Ishikawa (cell line): ENCODE data around the gene GBGT1.

Experiments
- CEBPB ChIP-seq: IDR thresholded peaks from 2 replicates; pipeline ENCODE4 v1.6.1; 2012
- CREB1 ChIP-seq: IDR thresholded peaks from 2 replicates; pipeline ENCODE4 v1.6.1; 2012; ENCODE audit warnings: low read depth
- EGR1 ChIP-seq: IDR thresholded peaks from 2 replicates; pipeline ENCODE4 v1.6.1; 2012
- EP300 ChIP-seq: IDR thresholded peaks from 2 replicates; pipeline ENCODE4 v1.6.1; 2012; ENCODE audit warnings: borderline replicate concordance
- FOXM1 ChIP-seq: IDR thresholded peaks from 2 replicates; pipeline ENCODE4 v1.6.1; 2012; ENCODE audit warnings: low read depth, borderline replicate concordance
- NFIC ChIP-seq: IDR thresholded peaks from 2 replicates; pipeline ENCODE4 v1.6.1; 2012
- RAD21 ChIP-seq: IDR thresholded peaks from 2 replicates; pipeline ENCODE4 v1.6.1; 2012; ENCODE audit warnings: low read depth
- TAF1 ChIP-seq: IDR thresholded peaks from 2 replicates; pipeline ENCODE4 v1.6.1; 2012; ENCODE audit warnings: low read depth, mild to moderate bottlenecking
- TCF12 ChIP-seq: IDR thresholded peaks from 2 replicates; pipeline ENCODE4 v1.6.1; 2012; ENCODE audit warnings: low read depth
- TEAD4 ChIP-seq: IDR thresholded peaks from 2 replicates; pipeline ENCODE4 v1.6.1; 2012
- YY1 ChIP-seq: IDR thresholded peaks from 2 replicates; pipeline ENCODE4 v1.6.1; 2012; ENCODE audit warnings: low read depth
- ZBTB7A ChIP-seq: IDR thresholded peaks from 2 replicates; pipeline ENCODE4 v1.6.1; 2012; ENCODE audit warnings: low read depth
- TF ChIP-seq, protein P1 (sequence below): IDR thresholded peaks from 2 replicates; pipeline ENCODE4 v1.6.1; 2012; ENCODE audit warnings: low read depth, mild to moderate bottlenecking
- TF ChIP-seq, protein P2 (sequence below): IDR thresholded peaks from 2 replicates; pipeline ENCODE4 v1.6.1; 2012
- TF ChIP-seq, protein P3 (sequence below): IDR thresholded peaks from 2 replicates; pipeline ENCODE4 v1.6.1; 2012

Gene GBGT1

DNA sequence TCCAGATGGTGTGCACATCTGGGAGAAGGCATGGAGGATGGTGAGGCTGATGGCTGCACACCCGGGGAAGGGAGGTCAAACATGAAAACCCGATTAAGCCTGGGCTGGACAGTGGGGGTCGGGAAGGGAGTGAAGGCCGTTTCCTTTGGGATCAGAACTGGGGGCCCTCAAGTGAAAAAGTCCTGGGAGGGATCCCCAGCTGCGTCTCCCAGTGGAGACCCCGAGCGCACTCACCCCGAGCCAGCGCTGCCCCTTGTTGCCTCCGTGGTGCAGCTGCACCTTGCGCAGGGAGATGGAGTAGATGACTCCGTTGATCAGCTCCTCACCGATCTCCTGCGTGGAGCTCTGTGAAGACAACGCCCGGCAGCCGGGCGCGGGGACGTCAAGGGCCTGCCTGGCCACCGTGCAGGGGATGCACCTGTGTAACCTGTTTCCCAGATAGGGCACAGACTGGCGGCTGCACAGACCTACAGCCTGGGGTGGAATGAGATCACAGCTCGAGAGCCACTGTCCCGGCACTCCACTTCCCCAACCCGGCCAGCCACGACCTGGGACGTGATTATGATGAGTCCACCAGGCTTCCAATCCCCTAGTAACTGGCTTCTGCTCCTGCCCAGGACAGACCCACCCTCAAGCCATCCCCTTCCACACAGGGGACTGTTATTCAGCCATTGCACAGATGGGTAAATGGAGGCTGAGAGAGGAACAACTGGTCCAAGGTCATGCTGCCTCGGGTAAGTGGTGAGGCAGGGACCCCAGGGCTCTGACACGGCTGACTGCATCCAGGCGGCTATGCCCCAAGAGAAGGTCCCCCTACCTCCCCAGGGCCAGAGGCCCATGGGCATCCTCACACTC is 51.7 kb downstream of the GBGT1 start:
- TF ChIP-seq FOXM1 (no peak), EP300 (no peak), CREB1 (no peak), NFIC (no peak), ZBTB7A (no peak), TAF1 (no peak), TEAD4 (no peak), EGR1 (no peak), CEBPB (no peak), TCF12 (no peak), RAD21 (no peak)
- TF ChIP-seq, protein P1, sequence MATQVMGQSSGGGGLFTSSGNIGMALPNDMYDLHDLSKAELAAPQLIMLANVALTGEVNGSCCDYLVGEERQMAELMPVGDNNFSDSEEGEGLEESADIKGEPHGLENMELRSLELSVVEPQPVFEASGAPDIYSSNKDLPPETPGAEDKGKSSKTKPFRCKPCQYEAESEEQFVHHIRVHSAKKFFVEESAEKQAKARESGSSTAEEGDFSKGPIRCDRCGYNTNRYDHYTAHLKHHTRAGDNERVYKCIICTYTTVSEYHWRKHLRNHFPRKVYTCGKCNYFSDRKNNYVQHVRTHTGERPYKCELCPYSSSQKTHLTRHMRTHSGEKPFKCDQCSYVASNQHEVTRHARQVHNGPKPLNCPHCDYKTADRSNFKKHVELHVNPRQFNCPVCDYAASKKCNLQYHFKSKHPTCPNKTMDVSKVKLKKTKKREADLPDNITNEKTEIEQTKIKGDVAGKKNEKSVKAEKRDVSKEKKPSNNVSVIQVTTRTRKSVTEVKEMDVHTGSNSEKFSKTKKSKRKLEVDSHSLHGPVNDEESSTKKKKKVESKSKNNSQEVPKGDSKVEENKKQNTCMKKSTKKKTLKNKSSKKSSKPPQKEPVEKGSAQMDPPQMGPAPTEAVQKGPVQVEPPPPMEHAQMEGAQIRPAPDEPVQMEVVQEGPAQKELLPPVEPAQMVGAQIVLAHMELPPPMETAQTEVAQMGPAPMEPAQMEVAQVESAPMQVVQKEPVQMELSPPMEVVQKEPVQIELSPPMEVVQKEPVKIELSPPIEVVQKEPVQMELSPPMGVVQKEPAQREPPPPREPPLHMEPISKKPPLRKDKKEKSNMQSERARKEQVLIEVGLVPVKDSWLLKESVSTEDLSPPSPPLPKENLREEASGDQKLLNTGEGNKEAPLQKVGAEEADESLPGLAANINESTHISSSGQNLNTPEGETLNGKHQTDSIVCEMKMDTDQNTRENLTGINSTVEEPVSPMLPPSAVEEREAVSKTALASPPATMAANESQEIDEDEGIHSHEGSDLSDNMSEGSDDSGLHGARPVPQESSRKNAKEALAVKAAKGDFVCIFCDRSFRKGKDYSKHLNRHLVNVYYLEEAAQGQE: no peak
- TF ChIP-seq, protein P2, sequence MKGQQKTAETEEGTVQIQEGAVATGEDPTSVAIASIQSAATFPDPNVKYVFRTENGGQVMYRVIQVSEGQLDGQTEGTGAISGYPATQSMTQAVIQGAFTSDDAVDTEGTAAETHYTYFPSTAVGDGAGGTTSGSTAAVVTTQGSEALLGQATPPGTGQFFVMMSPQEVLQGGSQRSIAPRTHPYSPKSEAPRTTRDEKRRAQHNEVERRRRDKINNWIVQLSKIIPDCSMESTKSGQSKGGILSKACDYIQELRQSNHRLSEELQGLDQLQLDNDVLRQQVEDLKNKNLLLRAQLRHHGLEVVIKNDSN: no peak
- TF ChIP-seq, protein P3, sequence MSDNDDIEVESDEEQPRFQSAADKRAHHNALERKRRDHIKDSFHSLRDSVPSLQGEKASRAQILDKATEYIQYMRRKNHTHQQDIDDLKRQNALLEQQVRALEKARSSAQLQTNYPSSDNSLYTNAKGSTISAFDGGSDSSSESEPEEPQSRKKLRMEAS: no peak

DNA sequence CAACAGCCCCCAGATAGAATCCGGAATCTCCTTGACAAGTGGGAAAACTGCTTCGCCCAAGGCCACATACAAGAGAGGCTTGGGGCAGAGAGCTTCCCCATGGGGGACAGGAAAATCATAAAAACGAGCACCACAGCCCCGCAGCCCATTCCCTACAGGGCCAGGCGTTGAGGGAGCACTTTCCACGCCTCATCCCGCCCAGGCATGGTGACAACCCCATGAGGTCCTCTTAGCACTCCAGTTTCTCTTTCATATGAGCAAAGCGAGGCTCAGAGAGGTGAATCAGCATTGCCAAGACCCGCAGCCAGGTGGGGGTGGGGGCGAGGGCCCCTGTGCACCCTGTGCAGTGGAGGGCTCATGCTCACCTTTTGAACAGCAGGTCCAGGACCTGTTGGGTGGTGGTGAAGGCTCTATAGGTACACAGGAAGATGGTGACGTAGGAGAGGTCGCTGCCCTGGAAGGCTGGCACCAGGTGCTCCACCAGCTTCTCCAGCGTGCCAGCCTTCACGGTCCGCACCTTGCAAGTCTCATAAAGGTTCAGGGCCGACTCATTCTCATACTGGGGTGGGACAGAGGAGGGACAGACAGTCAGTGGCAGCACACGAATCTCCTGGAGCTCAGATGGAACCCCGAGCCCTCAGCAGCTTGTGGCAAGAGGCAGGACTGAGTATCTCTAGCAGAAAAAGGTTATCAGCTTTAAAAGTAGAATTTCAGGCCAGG is 53.6 kb downstream of the GBGT1 start:
- TF ChIP-seq TEAD4 (no peak), FOXM1 (no peak), YY1 (no peak), EGR1 (no peak), NFIC (no peak), TCF12 (no peak), RAD21 (no peak), CEBPB (no peak), ZBTB7A (no peak)
- TF ChIP-seq, protein P3: no peak
- TF ChIP-seq, protein P2: no peak

DNA sequence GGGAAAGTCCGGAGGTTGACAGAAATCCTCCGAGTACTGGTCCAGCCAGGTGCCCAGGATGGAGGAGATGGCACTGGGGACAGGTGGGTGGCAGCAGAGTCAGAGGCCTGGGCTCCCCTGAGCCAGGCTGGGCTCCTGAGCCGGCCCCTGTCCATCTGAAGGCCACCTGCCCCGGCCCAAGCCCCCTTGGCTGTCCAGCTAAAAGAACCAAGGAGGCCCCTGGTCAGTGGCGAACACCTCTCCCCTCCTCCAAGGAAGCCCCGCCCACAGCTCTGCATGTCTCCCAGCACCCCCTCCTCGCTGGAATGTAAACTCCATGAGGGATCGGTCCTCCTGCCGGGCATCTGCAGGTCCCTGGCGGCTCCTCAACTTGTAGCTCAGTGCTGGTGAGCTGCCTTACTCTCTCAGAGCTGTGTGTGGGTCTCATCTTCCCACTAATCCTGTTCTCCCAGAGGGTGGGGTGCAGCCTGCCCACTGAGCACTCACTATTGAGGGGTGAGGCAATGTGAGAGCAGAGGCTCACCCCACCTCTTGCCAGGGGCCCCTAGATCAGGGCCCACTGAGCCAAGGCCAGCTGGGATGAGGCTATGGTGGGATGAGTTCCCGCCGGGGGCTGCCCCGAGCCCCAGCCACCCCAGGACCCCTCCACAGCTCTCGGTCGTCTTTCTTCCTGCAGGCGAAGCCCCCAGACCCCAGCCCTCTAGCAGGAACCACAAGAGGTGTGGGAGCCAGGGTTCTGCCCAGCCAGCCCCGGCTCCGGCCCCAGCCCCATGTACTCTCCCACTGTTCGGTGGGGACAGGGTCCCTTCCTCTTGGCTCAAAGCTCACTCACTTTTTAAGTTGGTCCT is 54.7 kb downstream of the GBGT1 start:
- TF ChIP-seq TCF12 (no peak), TEAD4 (no peak), NFIC (no peak), CEBPB (no peak), YY1 (no peak), EP300 (no peak), TAF1 (no peak), ZBTB7A (no peak), FOXM1 (no peak), EGR1 (no peak), CREB1 (no peak), RAD21 (no peak)
- TF ChIP-seq, protein P3: no peak
- TF ChIP-seq, protein P2: no peak
- TF ChIP-seq, protein P1: no peak
